GM18907 (cell line): ENCODE results near the gene SLC25A33.
"Not testable (repeated sequence)": the region's sequence is repeated elsewhere in the genome, so short reads cannot be mapped to it uniquely, and the experiment has no call there.

Experiments used
- ATAC-seq: cut with Tn5 transposase; IDR thresholded peaks from one replicate; pipeline ENCODE4 v1.9.1; 2021; ENCODE audit warnings: mild to moderate bottlenecking, moderate library complexity; ENCODE audit not compliant: unreplicated experiment

Gene SLC25A33

DNA sequence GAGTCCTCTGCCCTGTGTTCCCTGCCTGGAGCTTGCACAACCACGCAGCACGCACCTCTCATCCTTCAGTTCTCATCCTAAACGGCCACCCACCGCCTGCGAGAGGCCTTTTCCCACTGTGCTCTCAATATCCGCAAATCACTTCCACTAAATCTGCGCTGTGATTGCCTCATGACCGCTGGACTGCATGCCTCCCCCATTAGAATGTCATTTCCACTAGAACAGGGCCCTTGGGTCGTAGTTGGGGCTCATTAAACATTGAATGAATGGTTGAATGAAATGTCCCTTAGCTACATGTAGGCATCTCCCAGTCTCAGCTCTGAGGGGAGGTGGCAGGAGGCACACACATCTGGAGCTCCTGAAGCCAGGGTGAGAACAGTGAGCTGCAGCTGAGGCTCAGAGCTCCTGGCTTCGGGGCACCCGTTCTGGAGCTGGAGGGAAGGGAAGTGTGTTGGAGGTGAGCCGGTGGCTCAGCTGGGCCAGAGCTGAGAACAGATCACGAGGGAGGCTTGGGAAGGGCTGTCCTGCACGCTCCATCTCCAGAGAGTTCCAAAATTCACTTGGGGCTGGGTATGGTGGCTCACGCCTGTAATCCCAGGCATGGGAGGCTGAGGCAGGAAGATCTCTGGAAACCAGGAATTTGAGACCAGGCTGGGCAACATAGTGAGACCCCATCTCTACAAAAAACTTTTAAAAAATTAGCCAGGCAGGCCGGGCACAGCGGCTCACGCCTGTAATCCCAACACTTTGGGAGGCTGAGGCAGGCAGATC lies 79.8 kb downstream of the SLC25A33 start:
- ATAC-seq: no peak

DNA sequence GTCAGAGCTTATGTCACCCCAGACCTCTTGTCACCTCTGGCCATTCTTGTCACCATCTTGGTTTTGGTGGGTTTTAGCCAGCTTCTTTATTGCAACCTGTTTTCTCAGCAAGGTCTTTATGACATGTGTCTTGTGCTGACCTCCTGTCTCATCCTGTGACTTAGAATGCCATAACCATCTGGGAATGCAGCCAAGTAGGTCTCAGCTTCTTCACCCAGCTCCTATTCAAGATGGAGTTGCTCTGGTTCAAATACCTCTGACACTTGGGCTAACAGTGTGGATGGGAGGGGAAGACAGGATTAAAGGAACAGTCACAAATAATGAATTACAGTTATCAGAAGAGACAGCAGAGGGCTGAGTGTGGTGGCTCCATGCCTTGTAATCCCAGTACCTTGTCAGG lies 81.8 kb downstream of the SLC25A33 start:
- ATAC-seq: no peak

DNA sequence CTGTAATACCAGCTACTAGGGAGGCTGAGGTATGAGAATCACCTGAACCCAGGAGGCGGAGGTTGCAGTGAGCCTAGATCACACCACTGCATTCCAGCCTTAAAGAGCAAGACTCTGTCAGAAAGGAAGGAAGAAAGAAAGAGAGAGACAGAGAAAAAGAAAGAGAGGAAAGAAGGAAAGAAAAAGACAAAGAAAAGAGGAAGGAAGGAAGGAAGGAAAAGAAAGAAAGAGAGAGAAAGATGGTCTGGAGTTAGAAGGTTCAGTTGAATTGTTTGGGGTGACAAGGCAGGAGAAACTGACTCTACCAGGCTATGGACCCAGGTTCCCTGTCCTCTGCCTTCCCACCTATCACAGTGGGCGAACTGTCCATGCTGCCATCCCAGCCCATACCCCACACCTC lies 84.8 kb downstream of the SLC25A33 start:
- no peak for ATAC-seq

DNA sequence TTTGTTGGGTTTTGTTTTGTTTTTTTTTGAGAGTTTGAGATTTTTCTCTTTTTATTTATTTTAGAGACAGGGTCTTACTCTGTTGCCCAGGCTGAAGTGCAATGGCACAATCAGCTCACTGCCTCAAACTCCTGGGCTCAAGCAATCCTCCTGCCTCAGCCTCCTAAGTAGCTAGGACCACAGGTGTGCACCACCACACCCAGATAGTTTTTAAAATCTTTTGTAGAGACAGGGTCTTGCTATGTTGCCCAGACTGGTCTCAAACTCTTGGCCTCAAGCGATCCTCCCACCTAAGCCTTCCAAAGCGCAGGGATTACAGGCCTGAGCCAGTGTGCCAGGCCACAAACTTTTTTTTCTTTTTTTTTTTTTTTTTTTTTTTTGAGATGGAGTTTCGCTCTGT lies 85.8 kb downstream of the SLC25A33 start:
- ATAC-seq: not testable (repeated sequence)

DNA sequence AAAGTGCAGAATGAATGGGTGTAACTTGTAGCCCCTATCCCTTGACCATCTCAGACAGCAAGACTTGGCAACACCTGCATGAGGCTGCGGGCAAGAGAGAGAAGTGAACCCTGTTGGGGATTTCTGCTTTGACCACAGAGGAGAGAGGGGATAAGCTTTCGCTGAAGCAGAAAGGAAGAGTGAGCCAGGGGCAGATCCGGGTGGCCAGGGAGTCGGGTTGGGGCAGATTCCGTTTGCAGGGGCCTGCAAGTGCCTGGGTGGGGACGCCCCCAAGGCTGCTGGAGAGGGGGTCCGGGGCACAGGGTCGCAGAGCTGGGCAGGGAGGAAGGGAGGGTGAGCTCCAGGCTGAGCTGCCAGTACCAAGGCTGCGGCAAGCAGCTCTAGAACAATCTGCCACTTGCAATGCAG lies 86.9 kb downstream of the SLC25A33 start:
- ATAC-seq: peak; percentile 56

DNA sequence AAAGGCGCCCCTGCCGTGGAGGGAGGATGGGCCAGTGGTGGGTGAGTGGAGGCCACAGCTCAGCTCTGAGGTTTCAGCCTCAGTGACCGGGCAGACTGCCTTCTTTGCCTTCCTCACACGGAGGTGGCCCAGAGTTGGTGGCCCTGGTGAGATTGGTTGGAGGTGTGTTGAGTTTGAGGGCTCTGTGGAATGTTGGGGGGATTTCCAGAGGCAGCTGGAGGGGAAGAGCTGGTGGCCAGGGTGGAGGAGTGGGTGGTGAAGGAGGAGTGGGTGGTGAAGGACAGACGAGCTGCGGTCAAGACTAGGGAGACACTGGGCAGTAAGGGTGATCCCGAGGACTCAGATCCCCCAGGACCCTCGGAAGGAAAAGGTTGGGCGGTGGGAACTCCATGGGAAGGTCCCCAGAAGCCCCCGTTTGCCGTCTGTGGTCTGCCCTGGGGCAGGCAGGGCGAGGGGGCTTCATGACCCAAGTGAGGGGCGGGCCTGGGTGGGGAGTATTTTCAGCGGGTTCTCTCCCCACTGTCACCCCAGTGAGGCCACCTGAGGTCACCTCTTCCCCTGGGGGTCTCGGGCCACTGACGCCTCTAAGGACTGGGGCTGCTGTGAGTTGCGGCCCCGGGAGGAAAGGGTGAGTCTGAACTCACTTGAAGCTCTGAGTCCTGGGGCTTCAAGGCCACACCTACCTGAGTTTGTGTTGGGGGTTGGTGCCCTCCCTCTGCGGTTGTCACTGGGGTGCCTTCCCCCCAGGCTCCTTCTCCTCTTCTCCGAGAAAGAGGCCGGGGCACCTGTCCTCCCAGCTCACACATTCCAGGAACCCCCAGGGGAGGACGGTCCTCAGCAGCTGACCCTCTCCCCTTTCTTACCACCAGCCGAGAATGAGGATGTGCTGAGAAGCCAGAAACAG lies 89.5 kb downstream of the SLC25A33 start:
- ATAC-seq: peak; percentile 27

DNA sequence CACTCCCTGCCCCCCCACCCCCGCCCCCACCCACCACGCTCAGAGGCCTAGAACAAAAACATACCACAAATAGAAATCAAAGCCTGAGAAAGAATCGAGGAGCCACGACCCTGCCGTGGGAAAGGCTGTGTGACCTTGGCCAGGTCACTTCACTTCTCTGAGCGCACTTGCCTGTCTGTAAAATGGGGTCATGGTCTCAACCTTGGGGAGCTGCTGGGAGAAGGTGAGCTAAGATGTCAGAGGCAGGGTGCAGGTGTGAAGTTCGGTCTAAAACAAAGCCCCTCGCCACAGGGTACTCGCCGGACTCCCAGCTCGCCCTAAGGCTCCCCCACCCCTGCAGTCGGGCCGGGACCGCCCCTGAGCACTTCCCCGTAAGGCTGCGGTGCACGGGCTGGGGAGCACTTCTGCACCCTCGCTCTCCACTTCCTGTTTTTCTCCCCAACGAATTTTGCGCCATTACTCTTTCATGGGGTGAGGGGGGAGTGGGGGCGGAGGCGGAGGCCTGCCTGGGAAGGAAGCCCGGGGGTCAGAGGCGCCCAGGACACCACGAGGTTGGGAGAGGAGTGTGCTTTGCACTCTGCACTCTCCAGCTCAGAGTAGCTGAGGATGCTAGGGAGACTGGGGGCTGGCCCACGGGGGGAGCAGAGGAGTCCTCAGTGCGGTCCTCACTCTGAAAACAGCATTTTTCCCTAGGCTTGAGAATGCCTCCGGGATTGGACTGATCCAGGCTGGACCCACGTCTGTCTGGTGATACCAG lies 90.4 kb downstream of the SLC25A33 start:
- no peak for ATAC-seq

DNA sequence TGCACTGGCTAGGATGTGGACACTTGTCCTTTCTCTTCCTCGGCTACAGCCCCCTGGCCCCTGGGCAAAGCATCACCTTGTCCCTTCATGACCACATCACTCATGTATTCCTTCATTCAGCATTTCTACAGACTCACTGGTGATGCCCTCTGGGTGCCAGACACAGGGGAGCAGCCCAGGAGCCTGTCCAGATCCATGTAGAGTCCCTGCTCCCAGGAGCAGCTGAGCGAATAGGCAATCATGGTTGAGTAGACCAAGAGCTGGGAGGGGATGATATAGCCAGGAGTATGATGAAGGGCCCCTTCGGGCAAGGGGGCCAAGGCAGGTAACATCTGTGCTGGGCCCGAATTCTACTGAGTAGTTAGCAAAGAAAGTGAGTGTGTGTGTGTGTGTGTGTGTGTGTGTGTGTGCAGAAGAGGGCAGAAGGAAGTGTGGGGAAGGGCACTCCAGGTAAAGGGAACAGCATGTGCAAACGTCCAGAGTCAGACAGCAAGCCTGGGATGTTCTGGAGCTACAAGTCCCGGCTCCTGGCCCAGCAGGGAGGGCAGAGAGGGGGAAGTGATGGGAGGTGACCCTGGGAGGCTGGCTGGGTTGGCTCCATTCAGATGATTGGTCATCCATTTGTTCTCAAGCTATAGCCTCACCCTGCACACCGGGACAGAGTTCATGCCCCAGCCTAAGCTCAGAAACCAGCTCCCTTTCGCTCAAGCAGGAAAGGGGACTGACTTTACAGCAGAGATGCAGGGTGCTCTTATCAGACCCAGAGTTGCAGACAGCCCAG lies 91.3 kb downstream of the SLC25A33 start:
- ATAC-seq: no peak

DNA sequence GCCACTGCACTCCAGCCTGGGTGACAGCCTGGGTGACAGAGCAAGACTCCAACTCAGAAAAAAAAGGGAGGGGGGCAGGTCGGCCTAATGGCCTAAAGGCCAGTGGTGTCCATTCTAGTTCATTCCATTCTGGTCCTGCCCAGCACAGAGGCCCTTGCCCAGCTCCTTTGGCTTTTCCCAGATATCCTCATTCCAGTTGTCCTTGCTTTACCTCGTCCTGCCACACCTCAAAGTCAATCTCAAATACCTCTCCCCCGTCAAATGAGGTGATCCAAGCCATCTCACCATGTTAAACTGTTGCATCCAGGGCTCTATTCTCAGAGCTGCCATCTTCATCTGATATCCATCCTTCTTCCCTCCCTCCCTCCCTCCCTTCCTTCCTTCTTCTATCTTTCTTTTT lies 92.3 kb downstream of the SLC25A33 start:
- ATAC-seq: no peak

DNA sequence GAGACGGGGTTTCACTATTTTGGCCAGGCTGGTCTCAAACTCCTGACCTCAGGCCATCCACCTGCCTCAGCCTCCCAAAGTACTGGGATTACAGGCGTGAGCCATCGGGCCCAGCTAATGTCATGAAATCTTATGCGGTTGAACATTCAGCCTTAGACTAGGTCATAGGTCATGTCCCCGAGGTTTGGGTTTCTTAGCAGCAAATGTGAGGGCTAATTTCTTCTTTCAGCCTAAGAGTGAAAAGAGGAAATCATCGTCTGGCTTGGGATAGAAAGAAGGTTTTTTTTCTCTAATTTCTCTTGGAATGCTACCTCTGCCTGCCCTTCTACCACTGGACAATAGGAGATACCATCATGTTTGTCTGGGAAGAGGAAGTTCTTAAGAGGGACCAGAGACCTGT lies 94.2 kb downstream of the SLC25A33 start:
- no peak for ATAC-seq

DNA sequence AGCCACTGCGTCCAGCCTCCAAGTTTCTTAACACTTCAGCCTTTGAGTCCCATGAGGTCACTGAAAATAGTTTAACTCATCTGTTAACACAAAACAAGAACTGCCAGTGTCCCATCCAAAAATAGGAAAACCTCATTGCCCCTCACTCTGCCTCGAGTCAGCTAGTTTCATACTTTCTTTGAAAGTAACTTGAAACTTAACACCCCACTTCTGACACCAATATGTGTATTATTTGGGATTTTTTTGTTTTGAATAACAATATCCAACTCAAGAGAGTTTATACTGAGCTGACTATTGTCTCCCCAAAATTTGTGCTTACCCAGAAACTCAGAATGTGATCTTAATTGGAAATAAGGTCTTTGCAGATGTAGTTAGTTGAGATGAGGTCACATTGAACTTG lies 95.3 kb downstream of the SLC25A33 start:
- ATAC-seq: no peak
